GM23338 (cell line): ENCODE data around the gene ERI3. TPM values are rescaled to one million over a fixed set of nuclear protein-coding genes. Genes with fewer than 3 reads are reported as not detected.

ENCODE experiments used
- ATAC-seq: fragments of 200-7000 bp; cut with Tn5 transposase; 3 replicates; pipeline ENCODE4 v1.9.1; 2020
- DNase-seq: peaks from one replicate; pipeline ENCODE4 v3.0.0-alpha.2; 2015; ENCODE audit warnings: low spot score
- H2AFZ ChIP-seq: fragments of 200-600 bp; sonication (generic); 2 replicates; pipeline ENCODE4 v1.8.0; 2016; ENCODE audit warnings: antibody characterized with exemption, mild to moderate bottlenecking, moderate library complexity
- H3F3A ChIP-seq: fragments of 200-600 bp; sonication (generic); replicated peaks from 2 replicates; pipeline ENCODE4 v1.8.0; 2017; ENCODE audit warnings: antibody characterized with exemption, mixed run types, low read depth
- H3K27ac ChIP-seq: fragments of 200-600 bp; sonication (generic); 2 replicates; pipeline ENCODE4 v1.6.1; 2016; ENCODE audit warnings: low read depth
- H3K27me3 ChIP-seq: fragments of 200-600 bp; sonication (generic); 2 replicates; pipeline ENCODE4 v1.8.0; 2016; ENCODE audit warnings: mild to moderate bottlenecking, mixed run types, moderate library complexity; ENCODE audit not compliant: insufficient read depth
- H3K36me3 ChIP-seq: fragments of 200-600 bp; sonication (generic); 2 replicates; pipeline ENCODE4 v1.8.0; 2016; ENCODE audit warnings: mild to moderate bottlenecking; ENCODE audit not compliant: insufficient read depth
- H3K4me1 ChIP-seq: fragments of 200-600 bp; sonication (generic); 2 replicates; pipeline ENCODE4 v1.8.0; 2016; ENCODE audit warnings: mild to moderate bottlenecking, moderate library complexity; ENCODE audit not compliant: insufficient read depth
- H3K4me2 ChIP-seq: fragments of 200-600 bp; sonication (generic); 2 replicates; pipeline ENCODE4 v1.7.1; 2017; ENCODE audit warnings: mixed run types
- H3K4me3 ChIP-seq: fragments of 200-600 bp; sonication (generic); 2 replicates; pipeline ENCODE4 v1.6.1; 2016; ENCODE audit warnings: mixed run types
- H3K79me2 ChIP-seq: fragments of 200-600 bp; sonication (generic); replicated peaks from 2 replicates; pipeline ENCODE4 v1.8.0; 2017; ENCODE audit warnings: mild to moderate bottlenecking; ENCODE audit not compliant: insufficient read depth
- H3K9me2 ChIP-seq: fragments of 200-600 bp; sonication (generic); 2 replicates; pipeline ENCODE4 v1.8.0; 2017; ENCODE audit not compliant: insufficient read depth
- H4K20me1 ChIP-seq: fragments of 200-600 bp; sonication (generic); replicated peaks from 2 replicates; pipeline ENCODE4 v1.8.0; 2017; ENCODE audit warnings: mild to moderate bottlenecking; ENCODE audit not compliant: insufficient read depth
- H3K27ac Mint-ChIP-seq: 2 replicates; pipeline ENCODE4 v1.8.0; 2020; ENCODE audit warnings: inconsistent platforms, mild to moderate bottlenecking, moderate library complexity, mixed read lengths
- H3K27me3 Mint-ChIP-seq: 3 replicates; pipeline ENCODE4 v1.8.0; 2022; ENCODE audit warnings: low read depth, mild to moderate bottlenecking, moderate library complexity, mixed read lengths, inconsistent platforms; ENCODE audit not compliant: insufficient read depth, poor library complexity
- H3K36me3 Mint-ChIP-seq: 3 replicates; pipeline ENCODE4 v1.8.0; 2021; ENCODE audit warnings: low read depth, mild to moderate bottlenecking, inconsistent platforms, moderate library complexity, mixed read lengths
- H3K4me1 Mint-ChIP-seq: 3 replicates; pipeline ENCODE4 v1.8.0; 2020; ENCODE audit warnings: mild to moderate bottlenecking, inconsistent platforms, mixed read lengths
- H3K4me3 Mint-ChIP-seq: 3 replicates; pipeline ENCODE4 v1.8.0; 2021; ENCODE audit warnings: moderate library complexity, mild to moderate bottlenecking, inconsistent platforms, mixed read lengths
- H3K9me3 Mint-ChIP-seq: 3 replicates; pipeline ENCODE4 v1.8.0; 2020; ENCODE audit warnings: moderate library complexity, mild to moderate bottlenecking, inconsistent platforms, mixed read lengths
- CREB1 ChIP-seq: fragments of 250-450 bp; sonication (Bioruptor Pico); IDR thresholded peaks from 2 replicates; pipeline ENCODE4 v1.5.0; 2020; ENCODE audit warnings: low read depth, mild to moderate bottlenecking, moderate library complexity
- JUNB ChIP-seq: IDR thresholded peaks from one replicate; pipeline ENCODE4 v1.6.1; 2016; ENCODE audit warnings: antibody characterized with exemption; ENCODE audit not compliant: unreplicated experiment
- NANOG ChIP-seq: IDR thresholded peaks from 2 replicates; pipeline ENCODE4 v1.6.1; 2016; ENCODE audit warnings: antibody characterized with exemption, borderline replicate concordance
- STAT1 ChIP-seq: IDR thresholded peaks from one replicate; pipeline ENCODE4 v1.6.1; 2016; ENCODE audit warnings: antibody characterized with exemption; ENCODE audit not compliant: unreplicated experiment
- ZNF114 ChIP-seq: fragments of 250-450 bp; sonication (Bioruptor Pico); IDR thresholded peaks from 2 replicates; pipeline ENCODE4 v1.5.0; 2020; ENCODE audit warnings: mild to moderate bottlenecking, moderate library complexity
- polyA plus RNA-seq: library from polyadenylated mRNA; unstranded; fragments of >200 nt; fragmentation: Nextera tagmentation; extraction: Ambion mirVana; gene quantifications from 2 replicates; pipeline ENCODE4 v1.2.1, GENCODE V29; 2016
- total RNA-seq: library from RNA; depleted of rRNA; stranded (reverse); fragments of >200 nt; shearing (Covaris generic); gene quantifications from 2 replicates; pipeline ENCODE4 v1.2.3, GENCODE V29; 2014
- TF ChIP-seq, protein P1 (sequence below): fragments of 250-450 bp; sonication (Bioruptor Pico); IDR thresholded peaks from 2 replicates; pipeline ENCODE4 v1.5.0; 2020; ENCODE audit warnings: mild to moderate bottlenecking, moderate library complexity
- TF ChIP-seq, protein P2 (sequence below), 2 experiments: fragments of 200-600 bp in 1 of 2; sonication (generic) in 1 of 2; conservative IDR thresholded peaks; 2 replicates each; pipeline versions ENCODE4 v1.5.1 to v1.6.1; 2016 to 2017; ENCODE audit warnings: antibody characterized with exemption in 2 of 2, low read depth in 2 of 2, mild to moderate bottlenecking in 2 of 2, moderate library complexity in 1 of 2

Gene ERI3
- total and polyA plus RNA-seq, 2 experiments from 2014 or later, result 63.0 to 70.1 TPM

DNA sequence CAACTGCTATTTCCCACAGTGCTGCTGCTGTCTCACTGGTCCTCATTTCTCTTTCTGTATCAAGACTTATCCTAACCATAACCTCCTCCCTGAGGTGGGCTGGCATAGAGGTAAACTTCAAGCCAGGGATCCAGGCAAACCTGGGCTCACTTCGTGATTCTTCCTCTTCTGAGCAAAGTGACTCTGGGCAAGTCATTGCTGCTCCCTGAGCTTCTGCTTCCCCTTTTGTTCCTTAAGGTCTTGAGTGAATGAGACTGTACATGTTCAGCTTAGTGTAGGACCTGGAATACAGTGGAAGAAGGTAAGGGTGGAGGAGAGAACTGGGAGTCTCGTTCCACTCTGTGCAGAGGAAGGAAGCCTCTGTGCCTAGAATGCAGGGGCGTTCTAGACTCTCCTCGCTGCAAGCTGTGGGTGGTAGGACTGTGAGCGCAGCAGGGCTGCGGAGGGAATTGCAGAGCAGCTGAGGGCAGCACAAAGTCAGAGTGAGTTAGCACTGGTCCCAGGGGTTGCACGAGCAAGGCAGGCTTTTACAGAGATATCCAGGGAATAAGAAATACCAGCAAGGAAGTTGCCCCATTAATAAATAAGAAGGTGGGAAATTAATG lies 11.4 kb upstream of the ERI3 start:
- ATAC-seq, result no peak; the same call in 2 of the 3 replicates
- H3K9me2 ChIP-seq, result no peaks in the 10 kb centered on the region
- no peak overlapping the region for H3K27ac Mint-ChIP-seq

More for the DNA sequence above, 11.4 kb upstream of the ERI3 start:
- Mint-ChIP-seq H3K36me3 (no peaks in the 10 kb centered on the region), H3K27me3 (peaks cover 21% of the 10 kb centered on the region), H3K9me3 (no peaks in the 10 kb centered on the region), H3K4me3 (no peak overlapping the region), H3K4me1 (peaks cover 24% of the 10 kb centered on the region)
- Histone ChIP-seq H3K4me2 (no peak overlapping the region), H3K4me3 (no peak overlapping the region), H3K27ac (no peak overlapping the region), H3K4me1 (peaks cover 4% of the 10 kb centered on the region), H3F3A (no peaks in the 10 kb centered on the region), H3K27me3 (no peaks in the 10 kb centered on the region), H3K79me2 (no peaks in the 10 kb centered on the region), H2AFZ (no peak overlapping the region), H4K20me1 (no peaks in the 10 kb centered on the region), H3K36me3 (no peaks in the 10 kb centered on the region)
- TF ChIP-seq ZNF114 (CRISPR knock-in tag) (no peak), CREB1 (CRISPR knock-in tag) (no peak), NANOG (no peak), JUNB (no peak), STAT1 (no peak)
- TF ChIP-seq, protein P1, sequence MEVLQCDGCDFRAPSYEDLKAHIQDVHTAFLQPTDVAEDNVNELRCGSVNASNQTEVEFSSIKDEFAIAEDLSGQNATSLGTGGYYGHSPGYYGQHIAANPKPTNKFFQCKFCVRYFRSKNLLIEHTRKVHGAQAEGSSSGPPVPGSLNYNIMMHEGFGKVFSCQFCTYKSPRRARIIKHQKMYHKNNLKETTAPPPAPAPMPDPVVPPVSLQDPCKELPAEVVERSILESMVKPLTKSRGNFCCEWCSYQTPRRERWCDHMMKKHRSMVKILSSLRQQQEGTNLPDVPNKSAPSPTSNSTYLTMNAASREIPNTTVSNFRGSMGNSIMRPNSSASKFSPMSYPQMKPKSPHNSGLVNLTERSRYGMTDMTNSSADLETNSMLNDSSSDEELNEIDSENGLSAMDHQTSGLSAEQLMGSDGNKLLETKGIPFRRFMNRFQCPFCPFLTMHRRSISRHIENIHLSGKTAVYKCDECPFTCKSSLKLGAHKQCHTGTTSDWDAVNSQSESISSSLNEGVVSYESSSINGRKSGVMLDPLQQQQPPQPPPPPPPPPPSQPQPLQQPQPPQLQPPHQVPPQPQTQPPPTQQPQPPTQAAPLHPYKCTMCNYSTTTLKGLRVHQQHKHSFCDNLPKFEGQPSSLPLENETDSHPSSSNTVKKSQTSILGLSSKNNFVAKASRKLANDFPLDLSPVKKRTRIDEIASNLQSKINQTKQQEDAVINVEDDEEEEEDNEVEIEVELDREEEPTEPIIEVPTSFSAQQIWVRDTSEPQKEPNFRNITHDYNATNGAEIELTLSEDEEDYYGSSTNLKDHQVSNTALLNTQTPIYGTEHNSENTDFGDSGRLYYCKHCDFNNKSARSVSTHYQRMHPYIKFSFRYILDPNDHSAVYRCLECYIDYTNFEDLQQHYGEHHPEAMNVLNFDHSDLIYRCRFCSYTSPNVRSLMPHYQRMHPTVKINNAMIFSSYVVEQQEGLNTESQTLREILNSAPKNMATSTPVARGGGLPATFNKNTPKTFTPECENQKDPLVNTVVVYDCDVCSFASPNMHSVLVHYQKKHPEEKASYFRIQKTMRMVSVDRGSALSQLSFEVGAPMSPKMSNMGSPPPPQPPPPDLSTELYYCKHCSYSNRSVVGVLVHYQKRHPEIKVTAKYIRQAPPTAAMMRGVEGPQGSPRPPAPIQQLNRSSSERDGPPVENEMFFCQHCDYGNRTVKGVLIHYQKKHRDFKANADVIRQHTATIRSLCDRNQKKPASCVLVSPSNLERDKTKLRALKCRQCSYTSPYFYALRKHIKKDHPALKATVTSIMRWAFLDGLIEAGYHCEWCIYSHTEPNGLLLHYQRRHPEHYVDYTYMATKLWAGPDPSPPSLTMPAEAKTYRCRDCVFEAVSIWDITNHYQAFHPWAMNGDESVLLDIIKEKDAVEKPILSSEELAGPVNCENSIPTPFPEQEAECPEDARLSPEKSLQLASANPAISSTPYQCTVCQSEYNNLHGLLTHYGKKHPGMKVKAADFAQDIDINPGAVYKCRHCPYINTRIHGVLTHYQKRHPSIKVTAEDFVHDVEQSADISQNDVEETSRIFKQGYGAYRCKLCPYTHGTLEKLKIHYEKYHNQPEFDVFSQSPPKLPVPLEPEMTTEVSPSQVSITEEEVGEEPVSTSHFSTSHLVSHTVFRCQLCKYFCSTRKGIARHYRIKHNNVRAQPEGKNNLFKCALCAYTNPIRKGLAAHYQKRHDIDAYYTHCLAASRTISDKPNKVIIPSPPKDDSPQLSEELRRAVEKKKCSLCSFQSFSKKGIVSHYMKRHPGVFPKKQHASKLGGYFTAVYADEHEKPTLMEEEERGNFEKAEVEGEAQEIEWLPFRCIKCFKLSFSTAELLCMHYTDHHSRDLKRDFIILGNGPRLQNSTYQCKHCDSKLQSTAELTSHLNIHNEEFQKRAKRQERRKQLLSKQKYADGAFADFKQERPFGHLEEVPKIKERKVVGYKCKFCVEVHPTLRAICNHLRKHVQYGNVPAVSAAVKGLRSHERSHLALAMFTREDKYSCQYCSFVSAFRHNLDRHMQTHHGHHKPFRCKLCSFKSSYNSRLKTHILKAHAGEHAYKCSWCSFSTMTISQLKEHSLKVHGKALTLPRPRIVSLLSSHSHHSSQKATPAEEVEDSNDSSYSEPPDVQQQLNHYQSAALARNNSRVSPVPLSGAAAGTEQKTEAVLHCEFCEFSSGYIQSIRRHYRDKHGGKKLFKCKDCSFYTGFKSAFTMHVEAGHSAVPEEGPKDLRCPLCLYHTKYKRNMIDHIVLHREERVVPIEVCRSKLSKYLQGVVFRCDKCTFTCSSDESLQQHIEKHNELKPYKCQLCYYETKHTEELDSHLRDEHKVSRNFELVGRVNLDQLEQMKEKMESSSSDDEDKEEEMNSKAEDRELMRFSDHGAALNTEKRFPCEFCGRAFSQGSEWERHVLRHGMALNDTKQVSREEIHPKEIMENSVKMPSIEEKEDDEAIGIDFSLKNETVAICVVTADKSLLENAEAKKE (CRISPR knock-in tag), result no peak
- TF ChIP-seq, protein P2, sequence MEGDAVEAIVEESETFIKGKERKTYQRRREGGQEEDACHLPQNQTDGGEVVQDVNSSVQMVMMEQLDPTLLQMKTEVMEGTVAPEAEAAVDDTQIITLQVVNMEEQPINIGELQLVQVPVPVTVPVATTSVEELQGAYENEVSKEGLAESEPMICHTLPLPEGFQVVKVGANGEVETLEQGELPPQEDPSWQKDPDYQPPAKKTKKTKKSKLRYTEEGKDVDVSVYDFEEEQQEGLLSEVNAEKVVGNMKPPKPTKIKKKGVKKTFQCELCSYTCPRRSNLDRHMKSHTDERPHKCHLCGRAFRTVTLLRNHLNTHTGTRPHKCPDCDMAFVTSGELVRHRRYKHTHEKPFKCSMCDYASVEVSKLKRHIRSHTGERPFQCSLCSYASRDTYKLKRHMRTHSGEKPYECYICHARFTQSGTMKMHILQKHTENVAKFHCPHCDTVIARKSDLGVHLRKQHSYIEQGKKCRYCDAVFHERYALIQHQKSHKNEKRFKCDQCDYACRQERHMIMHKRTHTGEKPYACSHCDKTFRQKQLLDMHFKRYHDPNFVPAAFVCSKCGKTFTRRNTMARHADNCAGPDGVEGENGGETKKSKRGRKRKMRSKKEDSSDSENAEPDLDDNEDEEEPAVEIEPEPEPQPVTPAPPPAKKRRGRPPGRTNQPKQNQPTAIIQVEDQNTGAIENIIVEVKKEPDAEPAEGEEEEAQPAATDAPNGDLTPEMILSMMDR (conservative IDR thresholded peaks at IDR 0.05; ENCODE audit: low read depth in 2 of 2), result no peak
- no peak for DNase-seq
